ENCODE results near the gene DCXR. TPM values are rescaled to one million over a fixed set of nuclear protein-coding genes. Genes with fewer than 3 reads are reported as not detected.

The DCXR gene
- total RNA-seq, 2 experiments from 2014 or later: 132 to 147 TPM

DNA sequence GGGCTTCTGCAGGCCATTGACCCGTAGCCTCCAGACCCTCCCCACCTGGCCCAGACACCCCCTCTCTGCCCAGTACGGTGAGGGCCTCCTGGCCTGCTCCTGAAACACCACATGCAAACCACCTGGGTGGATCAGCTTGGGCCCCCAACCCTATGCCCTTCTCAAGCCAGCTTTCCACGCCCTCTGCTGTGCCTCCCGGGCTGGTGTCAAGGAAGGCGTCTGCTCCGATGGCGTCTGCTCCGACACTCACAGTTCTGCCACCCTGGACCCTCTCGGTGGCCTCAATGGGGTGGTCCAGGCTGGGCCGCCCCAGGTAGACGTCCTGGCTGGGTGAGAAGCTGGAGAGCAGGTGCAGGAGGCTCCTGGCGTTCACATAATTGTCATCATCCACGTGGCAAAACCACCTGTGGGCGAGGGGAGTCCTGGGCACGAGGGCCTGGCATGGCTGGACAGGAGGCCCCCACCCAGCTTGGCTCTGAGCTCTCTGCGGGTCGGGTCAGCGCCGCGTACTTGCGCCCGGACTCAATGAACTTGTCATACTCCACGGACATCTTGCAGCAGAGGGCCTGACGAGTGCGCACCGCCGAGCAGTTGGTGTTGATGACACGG is 12.8 kb upstream of the DCXR start:
- Histone ChIP-seq H2AFZ (ENCODE audit: low read length) (no peak overlapping the region), H3K4me2 (ENCODE audit: low read length) (peak overlapping the region; percentile 89), H3K79me2 (ENCODE audit: insufficient read depth, low read depth, low read length) (peaks cover 8% of the 10 kb centered on the region; the same call in 1 of the 2 replicates), H3K36me3 (ENCODE audit: insufficient read depth, low read length) (peaks cover 21% of the 10 kb centered on the region; the same call in 1 of the 2 replicates), H4K20me1 (ENCODE audit: insufficient read depth, low read length) (no peaks in the 10 kb centered on the region), H3K27ac (ENCODE audit: low read depth, low read length, poor library complexity, severe bottlenecking) (no peak overlapping the region), H3K4me1 (ENCODE audit: insufficient read depth, low read length, poor library complexity, severe bottlenecking) (peaks cover 21% of the 10 kb centered on the region), H3K9me3 (ENCODE audit: low read length) (no peaks in the 10 kb centered on the region), H3K4me3 (ENCODE audit: low read depth, low read length, poor library complexity, severe bottlenecking) (peak overlapping the region; percentile 75), H3K9me2 (ENCODE audit: insufficient read depth, low read length) (no peaks in the 10 kb centered on the region)
- POLR2A ChIA-PET: interaction anchor here (1.0 kb wide), 1 partner anchor 12 kb away, joined by 3 read pairs; the partner anchor contains the start of gene DCXR
- TSS peak; percentile 46 for BruUV-seq (replicated peaks)
- intact Hi-C loops (cut with micrococcal nuclease; ENCODE audit: unreplicated experiment): no loop called here
- CTCF ChIA-PET (ENCODE audit: unreplicated experiment): no interaction called here
- no peak for DNase-seq (ENCODE audit: low spot score)
- TF ChIP-seq EZH2phosphoT487 (IDR thresholded peaks at IDR 0.05; ENCODE audit: borderline replicate concordance, low read depth, low read length) (no peak), CTCF (conservative IDR thresholded peaks at IDR 0.05; ENCODE audit: low read length) (no peak)

GRCh38 chr17:82049521-82049971 is 12.0 kb upstream of the DCXR start:
- H3K4me1 ChIP-seq (ENCODE audit: insufficient read depth, low read length, poor library complexity, severe bottlenecking): peaks cover 21% of the 10 kb centered on the region
- ChIA-PET POLR2A (interaction anchor here (1.0 kb wide), 1 partner anchor 11 kb away, joined by 3 read pairs; the partner anchor contains the start of gene DCXR), CTCF (ENCODE audit: unreplicated experiment) (interaction anchor here (0.6 to 0.8 kb wide), 2 partner anchors 12 to 14 kb away, joined by 3 read pairs; partner anchors contain the start of gene DCXR)
- H3K36me3 ChIP-seq (ENCODE audit: insufficient read depth, low read length): peaks cover 14% of the 10 kb centered on the region; the same call in 1 of the 2 replicates
- BruUV-seq (replicated peaks): no TSS peak
- H3K9me2 ChIP-seq (ENCODE audit: insufficient read depth, low read length): no peaks in the 10 kb centered on the region
- peaks cover 8% of the 10 kb centered on the region; the same call in 1 of the 2 replicates for H3K79me2 ChIP-seq (ENCODE audit: insufficient read depth, low read depth, low read length)
- no peak overlapping the region for H2AFZ ChIP-seq (ENCODE audit: low read length)
- no peaks in the 10 kb centered on the region for H3K9me3 ChIP-seq (ENCODE audit: low read length)
- no peak overlapping the region for H3K4me2 ChIP-seq (ENCODE audit: low read length)
- H4K20me1 ChIP-seq (ENCODE audit: insufficient read depth, low read length): no peaks in the 10 kb centered on the region
- TF ChIP-seq CTCF (conservative IDR thresholded peaks at IDR 0.05; ENCODE audit: low read length): no peak
- no peak for TF ChIP-seq EZH2phosphoT487 (IDR thresholded peaks at IDR 0.05; ENCODE audit: borderline replicate concordance, low read depth, low read length)
- DNase-seq (ENCODE audit: low spot score): no peak
- no peak overlapping the region for H3K27ac ChIP-seq (ENCODE audit: low read depth, low read length, poor library complexity, severe bottlenecking)
- intact Hi-C loops (cut with micrococcal nuclease; ENCODE audit: unreplicated experiment): no loop called here
- no peak overlapping the region for H3K4me3 ChIP-seq (ENCODE audit: low read depth, low read length, poor library complexity, severe bottlenecking)

- no peak for TF ChIP-seq CTCF (conservative IDR thresholded peaks at IDR 0.05; ENCODE audit: low read length)
- no peak for TF ChIP-seq EZH2phosphoT487 (IDR thresholded peaks at IDR 0.05; ENCODE audit: borderline replicate concordance, low read depth, low read length)
- Histone ChIP-seq H2AFZ (ENCODE audit: low read length) (no peak overlapping the region), H3K4me2 (ENCODE audit: low read length) (no peak overlapping the region), H4K20me1 (ENCODE audit: insufficient read depth, low read length) (no peaks in the 10 kb centered on the region), H3K9me3 (ENCODE audit: low read length) (no peaks in the 10 kb centered on the region), H3K79me2 (ENCODE audit: insufficient read depth, low read depth, low read length) (peaks cover 8% of the 10 kb centered on the region; the same call in 1 of the 2 replicates), H3K9me2 (ENCODE audit: insufficient read depth, low read length) (no peaks in the 10 kb centered on the region), H3K27ac (ENCODE audit: low read depth, low read length, poor library complexity, severe bottlenecking) (no peak overlapping the region), H3K36me3 (ENCODE audit: insufficient read depth, low read length) (peaks cover 9% of the 10 kb centered on the region; the same call in 1 of the 2 replicates), H3K4me3 (ENCODE audit: low read depth, low read length, poor library complexity, severe bottlenecking) (no peak overlapping the region), H3K4me1 (ENCODE audit: insufficient read depth, low read length, poor library complexity, severe bottlenecking) (peaks cover 21% of the 10 kb centered on the region)
- no TSS peak for BruUV-seq (replicated peaks)
- ChIA-PET CTCF (ENCODE audit: unreplicated experiment) (interaction anchor here (0.6 to 0.8 kb wide), 2 partner anchors 11 to 13 kb away, joined by 3 read pairs; partner anchors contain the start of gene DCXR), POLR2A (interaction anchor here (1.0 kb wide), 1 partner anchor 11 kb away, joined by 3 read pairs; the partner anchor contains the start of gene DCXR)
- intact Hi-C loops (cut with micrococcal nuclease; ENCODE audit: unreplicated experiment): no loop called here
- DNase-seq (ENCODE audit: low spot score): no peak
Observed at GRCh38 chr17:82049106-82049505, 11.6 kb upstream of the DCXR start.

Measured in OCI-LY7 (cell line).